AG08396 (cell line): ENCODE measurements around the gene ADORA1.

Experiments used
- DNase-seq: peaks from one replicate; pipeline ENCODE4 v3.0.0; 2012; ENCODE audit warnings: low spot score, mixed read lengths

The ADORA1 gene

DNA sequence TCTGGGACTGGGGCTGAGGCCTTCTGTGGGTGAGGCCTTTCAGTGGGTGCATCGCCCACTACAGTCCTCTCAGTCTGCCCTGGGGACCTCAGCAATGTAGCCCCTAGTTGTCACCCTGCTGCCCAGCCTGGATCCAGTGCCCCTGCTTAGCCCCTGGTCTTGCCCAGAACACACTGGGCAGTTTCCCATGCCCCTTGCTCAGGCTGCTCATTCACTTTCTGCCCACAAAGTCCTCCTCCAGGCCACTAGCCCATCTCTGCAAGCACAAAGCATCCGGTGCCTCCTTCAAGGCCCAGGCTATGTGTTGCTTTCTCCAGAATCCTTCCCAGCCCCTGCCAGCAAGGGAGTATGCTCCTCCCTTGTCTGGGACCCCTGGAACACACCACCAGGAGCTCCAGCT lies 5.4 kb upstream of the ADORA1 start:
- no peak for DNase-seq

DNA sequence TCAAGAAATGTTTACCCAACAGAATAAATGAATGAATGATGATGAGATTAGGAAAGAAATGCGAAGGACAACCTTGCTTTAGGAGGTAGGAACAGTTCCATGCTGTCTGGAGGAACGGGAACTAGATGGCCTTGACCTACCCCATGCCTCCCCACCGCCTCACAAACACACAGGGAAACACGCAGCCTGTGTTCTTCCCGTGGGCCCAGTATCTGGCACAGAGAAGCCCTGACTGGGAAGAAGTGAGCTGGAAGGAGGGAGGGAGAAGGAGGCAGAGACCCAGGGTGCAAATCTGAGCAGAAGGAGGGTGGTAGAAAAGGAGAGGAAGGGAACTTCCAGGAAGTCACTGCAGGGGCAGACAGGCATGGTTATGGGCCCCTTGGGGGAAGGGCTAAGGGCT lies 3.5 kb upstream of the ADORA1 start:
- no peak for DNase-seq

DNA sequence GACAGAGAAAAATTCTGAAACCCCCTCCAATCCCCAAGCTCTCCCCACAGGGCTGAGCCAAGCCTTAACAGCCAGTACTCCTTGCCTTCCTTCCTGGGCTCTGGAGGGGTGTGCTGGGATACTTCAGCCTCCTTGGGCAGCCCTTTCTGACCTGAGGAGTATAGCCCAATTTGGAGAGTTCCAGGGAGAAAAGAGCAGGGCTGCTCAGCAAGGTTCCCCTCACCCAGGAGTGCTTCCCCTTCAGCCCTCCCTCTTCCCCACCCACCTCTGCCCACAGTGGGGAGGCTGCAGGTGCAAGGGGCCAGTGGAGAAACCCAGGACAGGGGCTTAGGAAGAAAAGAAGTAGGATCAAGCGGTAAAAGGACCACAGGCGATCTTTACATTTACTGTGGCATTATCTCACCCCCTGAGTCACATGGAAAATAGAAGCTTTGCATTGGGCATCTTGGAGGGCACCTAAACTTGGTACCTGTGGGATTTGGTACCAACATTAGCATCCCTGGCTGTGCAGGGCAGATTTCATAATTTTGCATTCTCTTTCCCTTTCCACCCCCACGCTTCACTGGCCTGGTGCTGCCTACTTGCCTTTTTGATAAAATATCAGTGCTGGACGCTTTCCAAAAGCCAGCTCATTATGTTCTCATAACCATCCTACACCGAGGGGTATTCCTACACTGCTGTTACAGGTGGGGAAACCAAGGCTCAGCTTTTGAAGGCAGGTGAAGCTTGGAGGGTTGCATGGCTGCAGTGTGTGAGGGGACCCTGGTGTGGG lies 2.8 kb upstream of the ADORA1 start:
- DNase-seq, result no peak

DNA sequence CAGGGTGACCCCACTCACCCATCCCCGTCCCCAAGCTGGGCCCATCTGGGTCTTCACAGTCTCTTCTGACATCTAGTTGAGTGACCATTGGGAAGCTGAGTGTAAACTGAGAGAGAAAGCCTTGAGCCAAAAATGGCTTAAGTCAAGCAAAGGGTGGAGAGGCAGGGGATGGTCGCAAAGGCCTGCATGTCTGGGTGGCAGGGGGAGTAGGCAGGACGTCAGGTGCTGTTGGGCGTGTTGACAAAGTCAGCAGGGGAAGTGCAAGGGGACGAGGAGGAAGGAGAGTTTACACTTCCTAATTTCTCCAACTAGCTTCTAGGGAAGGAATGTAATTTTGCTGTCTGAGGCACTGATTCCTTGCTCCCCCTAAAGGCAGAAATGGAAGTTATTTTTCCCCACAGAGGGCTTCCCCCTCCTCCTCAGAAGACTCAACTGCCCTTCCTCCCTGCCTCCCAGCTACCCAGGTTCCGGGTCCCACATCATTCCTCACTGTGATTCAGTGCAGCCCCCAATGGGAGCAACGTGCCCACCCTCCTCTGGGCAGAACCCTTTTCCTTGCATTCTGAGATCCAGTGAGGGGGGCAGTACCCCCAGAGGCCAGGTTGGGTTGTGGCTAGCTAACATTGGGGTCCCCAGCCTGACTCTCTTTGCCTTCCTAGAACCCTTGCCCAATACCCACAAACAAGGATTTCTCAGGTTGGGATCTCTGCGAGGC lies 1.2 kb upstream of the ADORA1 start:
- peak; percentile 66 for DNase-seq

DNA sequence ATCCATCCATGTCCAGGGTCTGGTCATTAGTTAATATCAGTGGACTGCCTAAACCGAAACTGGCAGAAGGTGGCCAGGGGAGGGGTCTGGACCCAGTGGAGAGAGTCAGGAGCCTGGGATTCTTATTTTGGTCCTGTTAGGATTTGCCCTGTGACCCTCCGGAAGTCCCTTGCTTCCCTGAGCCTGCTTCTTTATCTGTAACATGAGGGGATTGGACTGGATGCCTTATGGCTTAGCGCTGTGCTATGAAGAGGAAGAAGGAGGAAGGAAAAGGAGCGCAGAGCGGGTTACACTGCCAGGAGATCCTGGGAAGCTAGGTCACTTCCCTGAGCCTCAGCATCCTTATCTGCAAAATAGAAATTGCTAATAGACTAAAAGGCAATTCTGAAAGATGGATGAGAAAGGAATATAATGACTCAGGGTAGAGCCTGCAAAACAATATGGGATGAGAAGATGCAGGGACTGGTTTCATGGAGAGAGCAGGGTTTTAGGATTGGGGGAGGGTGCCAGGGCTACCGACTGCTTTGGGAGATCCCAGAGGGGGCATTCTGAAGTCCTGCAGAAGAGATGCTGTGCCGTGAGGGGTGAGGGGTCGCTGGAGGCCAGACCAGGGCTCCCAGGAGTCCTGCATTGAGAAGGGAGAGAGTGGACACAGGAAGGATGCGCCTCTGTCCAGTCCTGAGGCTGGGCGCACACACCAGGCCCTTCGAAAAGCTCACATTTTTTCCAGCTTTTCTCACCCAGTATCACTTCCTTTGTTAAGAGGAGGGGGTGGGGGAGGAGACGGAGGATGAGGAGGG lies 460 bp upstream of the ADORA1 start:
- DNase-seq, result no peak

- no peak for DNase-seq
Measured at GRCh38 chr1:203128431-203128715, 847 bp downstream of the ADORA1 start.

DNA sequence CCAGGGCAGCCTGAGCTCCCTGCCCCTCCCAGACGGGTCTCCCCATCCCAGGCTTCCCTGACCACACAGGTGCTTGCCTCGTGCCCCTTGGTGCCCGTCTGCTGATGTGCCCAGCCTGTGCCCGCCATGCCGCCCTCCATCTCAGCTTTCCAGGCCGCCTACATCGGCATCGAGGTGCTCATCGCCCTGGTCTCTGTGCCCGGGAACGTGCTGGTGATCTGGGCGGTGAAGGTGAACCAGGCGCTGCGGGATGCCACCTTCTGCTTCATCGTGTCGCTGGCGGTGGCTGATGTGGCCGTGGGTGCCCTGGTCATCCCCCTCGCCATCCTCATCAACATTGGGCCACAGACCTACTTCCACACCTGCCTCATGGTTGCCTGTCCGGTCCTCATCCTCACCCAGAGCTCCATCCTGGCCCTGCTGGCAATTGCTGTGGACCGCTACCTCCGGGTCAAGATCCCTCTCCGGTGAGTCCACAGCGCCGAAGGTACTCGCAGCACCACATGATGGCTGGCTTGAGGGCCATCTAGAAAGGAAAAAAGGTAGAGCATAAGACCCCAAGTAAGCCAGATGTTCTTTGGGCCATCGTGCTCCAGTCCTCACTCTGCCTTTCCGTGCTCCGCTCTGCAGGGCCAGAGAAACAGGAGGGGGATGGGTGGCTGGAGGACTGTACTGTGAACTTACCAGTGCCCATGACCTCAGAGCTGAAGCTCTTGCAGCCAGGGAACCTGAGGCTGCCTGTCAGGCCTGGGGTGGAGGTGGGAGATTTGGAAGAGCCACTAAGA lies 1.4 kb downstream of the ADORA1 start:
- no peak for DNase-seq

GRCh38 chr1:203129501-203130231 lies 2.1 kb downstream of the ADORA1 start:
- no peak for DNase-seq

DNA sequence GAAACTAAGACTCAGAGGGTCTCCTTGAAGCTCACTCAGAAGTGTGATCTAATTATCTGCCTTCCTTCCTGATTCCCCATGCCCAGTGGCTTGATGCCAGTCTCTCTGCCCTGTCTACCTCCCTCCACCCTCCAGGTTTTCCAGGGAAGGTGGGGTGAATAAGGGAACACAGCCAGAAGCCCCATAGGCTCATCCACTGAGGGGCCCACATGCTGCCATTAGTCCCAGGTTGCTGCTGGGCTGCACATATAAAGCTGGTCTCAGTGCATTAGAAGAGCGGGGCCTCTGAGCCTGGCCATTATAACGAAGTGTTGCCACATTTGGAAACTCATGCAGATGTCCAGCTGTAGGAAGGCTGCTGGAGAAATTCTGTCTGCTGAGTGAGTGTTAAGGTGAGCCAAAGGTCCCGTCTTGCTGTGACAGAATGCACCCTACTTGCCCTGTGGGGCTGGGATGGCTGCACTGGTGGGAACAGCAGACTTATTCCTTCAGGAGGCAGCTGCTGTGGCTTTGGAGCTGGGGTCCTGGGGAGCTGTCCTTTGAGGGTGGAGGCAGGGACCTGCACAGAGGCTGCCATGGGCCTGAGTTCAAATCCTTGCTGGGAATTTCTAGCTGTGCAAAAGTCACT lies 2.9 kb downstream of the ADORA1 start:
- DNase-seq, result no peak

- DNase-seq, result no peak
Measured at GRCh38 chr1:203131548-203132200, 4.1 kb downstream of the ADORA1 start.

- DNase-seq, result no peak
Measured at GRCh38 chr1:203133970-203134725, 6.6 kb downstream of the ADORA1 start.

DNA sequence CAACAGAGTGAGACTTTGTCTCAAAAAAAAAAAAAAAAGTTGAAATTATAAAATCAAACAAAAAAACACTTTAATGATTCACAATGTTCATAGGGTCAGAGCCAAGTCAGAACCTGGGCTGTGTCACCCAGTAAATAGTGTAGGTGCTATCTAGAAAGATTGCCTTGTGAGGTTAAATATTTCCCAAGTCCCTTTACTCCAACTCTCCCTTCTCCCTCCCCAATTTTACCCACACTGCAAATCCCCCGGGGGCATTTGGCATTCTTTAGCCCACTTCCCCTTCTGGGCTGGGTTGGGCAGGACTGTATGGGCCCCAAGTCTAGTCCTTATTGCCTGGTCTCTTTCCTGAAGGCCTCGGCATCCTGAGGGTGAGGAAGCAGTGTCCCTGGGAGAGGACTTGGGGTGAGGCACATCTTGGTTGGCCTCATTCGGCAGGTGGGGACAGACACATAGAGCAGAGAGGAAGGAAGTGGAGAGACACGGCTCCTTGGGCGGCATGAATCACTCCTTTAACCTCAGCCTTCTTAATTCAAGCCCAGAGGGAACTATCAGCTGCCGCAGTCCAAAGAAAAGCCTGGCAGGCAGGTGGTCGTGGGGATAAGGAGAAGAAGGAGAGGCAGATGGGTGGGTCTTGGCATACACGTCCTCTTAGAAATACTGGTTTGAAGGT lies 8.2 kb downstream of the ADORA1 start:
- DNase-seq, result no peak

GRCh38 chr1:203136409-203137042 lies 9.0 kb downstream of the ADORA1 start:
- no peak for DNase-seq

- no peak for DNase-seq
Measured at GRCh38 chr1:203137324-203137723, 9.8 kb downstream of the ADORA1 start.

DNA sequence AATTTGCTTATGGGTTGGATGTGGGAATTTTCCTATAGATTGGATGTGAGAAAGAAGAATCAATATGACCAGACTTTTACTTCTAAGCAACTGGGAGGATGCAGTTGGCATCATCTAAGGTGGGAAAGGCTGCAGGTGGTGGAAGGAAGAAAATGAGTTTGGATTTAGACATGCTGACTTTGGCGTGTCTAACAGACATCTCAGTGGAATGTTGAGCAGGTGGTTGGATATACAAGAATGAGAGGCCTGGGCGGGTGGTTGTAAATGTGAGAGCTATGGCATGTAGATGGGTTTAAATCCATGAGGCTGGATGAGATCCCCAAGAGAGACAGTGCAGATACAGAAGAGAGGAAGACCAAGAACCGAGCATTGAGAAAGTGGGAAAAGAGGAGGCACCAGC lies 10.5 kb downstream of the ADORA1 start:
- no peak for DNase-seq

DNA sequence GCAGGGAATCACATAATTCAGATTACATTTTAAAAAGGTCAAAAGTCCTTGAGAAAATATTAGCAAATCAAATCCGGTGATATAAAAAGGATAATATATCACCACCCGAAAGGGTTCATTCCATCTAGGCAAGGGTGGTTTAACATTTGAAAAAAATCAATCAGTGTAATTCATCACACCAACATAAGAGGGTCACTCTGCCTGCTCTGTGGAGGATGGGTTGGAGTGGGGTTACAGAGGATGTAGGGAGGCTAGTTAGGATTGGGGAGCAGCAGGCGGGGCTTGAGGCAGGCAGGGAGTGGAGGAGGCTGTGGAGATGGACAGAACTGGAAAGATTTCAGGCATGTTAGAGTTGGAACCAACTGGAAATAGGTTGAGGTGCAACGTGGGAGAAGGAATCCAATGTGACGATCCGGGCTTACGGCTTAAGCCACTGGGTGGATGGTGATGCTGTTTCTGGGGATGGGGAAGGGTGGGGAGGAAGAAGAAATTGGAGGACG lies 12.5 kb downstream of the ADORA1 start:
- DNase-seq, result no peak

DNA sequence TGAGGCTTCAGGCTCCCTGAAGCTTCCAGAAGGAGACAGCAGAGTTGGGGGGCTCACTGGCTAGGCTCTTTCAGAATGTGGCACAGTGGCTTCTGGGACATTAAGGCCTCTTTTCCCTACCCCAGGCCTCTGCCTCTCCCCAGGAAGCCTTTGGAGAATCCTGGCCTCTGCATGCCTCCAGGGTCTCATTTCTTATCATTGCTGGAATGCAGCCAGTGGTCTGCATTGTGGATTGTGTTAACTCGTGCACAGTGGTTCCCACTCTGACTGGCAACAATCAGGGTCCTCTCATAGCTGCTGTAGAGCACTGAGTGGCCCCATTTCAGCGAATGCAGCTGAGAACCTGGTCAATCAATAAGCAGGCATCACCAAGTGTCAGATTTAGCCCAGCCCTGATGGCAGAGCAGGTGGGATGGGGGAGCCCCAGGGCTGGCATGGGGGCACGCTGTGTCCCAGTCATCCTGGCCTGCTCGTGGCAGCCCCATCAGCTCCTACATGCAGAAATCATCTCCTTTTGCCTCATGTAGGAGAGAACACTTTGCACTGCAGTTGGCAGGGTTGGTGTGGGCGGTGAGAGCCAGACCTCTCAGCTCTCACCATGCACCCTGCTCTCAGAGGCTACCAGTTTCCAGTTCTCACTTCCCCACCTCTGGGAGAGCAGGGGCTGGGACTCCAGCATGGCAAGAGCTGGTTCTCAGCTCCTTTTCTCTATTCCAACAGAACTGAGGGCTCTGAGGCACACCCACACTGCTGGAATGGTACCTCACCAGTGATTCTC lies 13.4 kb downstream of the ADORA1 start:
- DNase-seq, result no peak

DNA sequence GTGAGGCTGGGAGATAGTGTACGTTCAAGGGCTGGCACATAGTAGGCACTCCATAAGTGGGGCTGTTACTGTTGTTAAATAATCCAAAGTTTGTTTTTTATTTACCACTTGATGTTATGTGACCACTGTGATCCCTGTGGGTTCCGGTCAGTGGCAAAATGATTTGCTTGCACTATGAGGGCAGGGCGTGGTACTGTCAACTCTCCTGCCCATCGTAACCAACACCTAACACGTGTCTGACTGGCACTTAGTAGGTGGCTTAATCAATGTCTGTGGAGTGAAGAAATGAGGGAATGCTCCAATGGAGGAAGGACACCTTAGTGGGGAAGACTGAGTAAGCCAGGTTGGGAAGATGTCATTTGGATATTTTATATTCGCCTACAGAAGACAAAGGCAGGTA lies 14.6 kb downstream of the ADORA1 start:
- no peak for DNase-seq
